ENCODE data around the gene OR5K3. TPM values are rescaled to one million over a fixed set of nuclear protein-coding genes. Genes with fewer than 3 reads are reported as not detected.

OR5K3 gene
- total RNA-seq, 1 experiment from 2014 or later, result not detected

GRCh38 chr3:98432575-98432974 is 42.1 kb downstream of the OR5K3 start:
- Mint-ChIP-seq H3K4me3 (ENCODE audit: unreplicated experiment) (no peak overlapping the region), H3K9me3 (ENCODE audit: unreplicated experiment) (peaks cover 15% of the 10 kb centered on the region), H3K4me1 (ENCODE audit: insufficient read depth, unreplicated experiment) (no peaks in the 10 kb centered on the region), H3K27ac (ENCODE audit: low read depth, unreplicated experiment) (no peak overlapping the region), H3K36me3 (ENCODE audit: insufficient read depth, unreplicated experiment) (no peaks in the 10 kb centered on the region), H3K27me3 (ENCODE audit: insufficient read depth, unreplicated experiment) (no peaks in the 10 kb centered on the region)
- TF ChIP-seq CTCF (IDR thresholded peaks at IDR 0.05; ENCODE audit: unreplicated experiment), result no peak
- ChIA-PET POLR2A (interaction anchor here (0.7 kb wide), 1 partner anchor 44 kb away, joined by 3 read pairs; no protein-coding TSS in a partner anchor), CTCF (no interaction called here)
- intact Hi-C loops (cut with micrococcal nuclease), result no loop called here
- BruUV-seq (replicated peaks), result no TSS peak
- DNase-seq (ENCODE audit: unreplicated experiment), result no peak

GRCh38 chr3:98433764-98434163 is 43.3 kb downstream of the OR5K3 start:
- no peak for TF ChIP-seq CTCF (IDR thresholded peaks at IDR 0.05; ENCODE audit: unreplicated experiment)
- no peaks in the 10 kb centered on the region for H3K36me3 Mint-ChIP-seq (ENCODE audit: insufficient read depth, unreplicated experiment)
- H3K27ac Mint-ChIP-seq (ENCODE audit: low read depth, unreplicated experiment), result no peak overlapping the region
- no peak overlapping the region for H3K4me3 Mint-ChIP-seq (ENCODE audit: unreplicated experiment)
- ChIA-PET CTCF (interaction anchor here (0.6 kb wide), 1 partner anchor 78 kb away, joined by 3 read pairs; no protein-coding TSS in a partner anchor), POLR2A (no interaction called here)
- intact Hi-C loops (cut with micrococcal nuclease), result no loop called here
- H3K4me1 Mint-ChIP-seq (ENCODE audit: insufficient read depth, unreplicated experiment), result no peaks in the 10 kb centered on the region
- no peak for DNase-seq (ENCODE audit: unreplicated experiment)
- no peaks in the 10 kb centered on the region for H3K27me3 Mint-ChIP-seq (ENCODE audit: insufficient read depth, unreplicated experiment)
- BruUV-seq (replicated peaks), result no TSS peak
- peaks cover 15% of the 10 kb centered on the region for H3K9me3 Mint-ChIP-seq (ENCODE audit: unreplicated experiment)

GRCh38 chr3:98434412-98434811 is 43.9 kb downstream of the OR5K3 start:
- POLR2A ChIA-PET, result no interaction called here
- Mint-ChIP-seq H3K9me3 (ENCODE audit: unreplicated experiment) (peaks cover 15% of the 10 kb centered on the region), H3K36me3 (ENCODE audit: insufficient read depth, unreplicated experiment) (no peaks in the 10 kb centered on the region), H3K4me1 (ENCODE audit: insufficient read depth, unreplicated experiment) (no peaks in the 10 kb centered on the region), H3K27me3 (ENCODE audit: insufficient read depth, unreplicated experiment) (no peaks in the 10 kb centered on the region), H3K4me3 (ENCODE audit: unreplicated experiment) (no peak overlapping the region), H3K27ac (ENCODE audit: low read depth, unreplicated experiment) (no peak overlapping the region)
- no TSS peak for BruUV-seq (replicated peaks)
- TF ChIP-seq CTCF (IDR thresholded peaks at IDR 0.05; ENCODE audit: unreplicated experiment), result no peak
- no peak for DNase-seq (ENCODE audit: unreplicated experiment)
- intact Hi-C loops (cut with micrococcal nuclease), result no loop called here
- CTCF ChIA-PET, result interaction anchor here (1.2 kb wide), 1 partner anchor 139 kb away, joined by 3 read pairs; no protein-coding TSS in a partner anchor

- intact Hi-C loops (cut with micrococcal nuclease), result no loop called here
- TF ChIP-seq CTCF (IDR thresholded peaks at IDR 0.05; ENCODE audit: unreplicated experiment), result no peak
- no peak for DNase-seq (ENCODE audit: unreplicated experiment)
- Mint-ChIP-seq H3K9me3 (ENCODE audit: unreplicated experiment) (no peaks in the 10 kb centered on the region), H3K27ac (ENCODE audit: low read depth, unreplicated experiment) (no peak overlapping the region), H3K36me3 (ENCODE audit: insufficient read depth, unreplicated experiment) (no peaks in the 10 kb centered on the region), H3K4me1 (ENCODE audit: insufficient read depth, unreplicated experiment) (peaks cover 6% of the 10 kb centered on the region), H3K4me3 (ENCODE audit: unreplicated experiment) (no peak overlapping the region), H3K27me3 (ENCODE audit: insufficient read depth, unreplicated experiment) (no peaks in the 10 kb centered on the region)
- CTCF ChIA-PET, result no interaction called here
- no TSS peak for BruUV-seq (replicated peaks)
- POLR2A ChIA-PET, result no interaction called here
Observed at GRCh38 chr3:98440283-98440682, 49.8 kb downstream of the OR5K3 start.

Other genes with a start within 250 kb of the OR5K3 start
- gene OR5H14, start 243.2 kb upstream of the OR5K3 start, total RNA-seq (2022), result not detected in 2 replicates
- not detected in 2 replicates for gene OR5H15, start 224.0 kb upstream of the OR5K3 start, total RNA-seq (2022)
- gene OR5H6, start 126.4 kb upstream of the OR5K3 start, total RNA-seq (2022), result not detected in 2 replicates
- not detected in 2 replicates for gene OR5H2, start 108.2 kb upstream of the OR5K3 start, total RNA-seq (2022)
- not detected in 2 replicates for gene OR5K4, start 36.8 kb upstream of the OR5K3 start, total RNA-seq (2022)
- gene OR5K1, start 72.5 kb downstream of the OR5K3 start, total RNA-seq (2022), result not detected in 2 replicates
- gene OR5K2, start 107.0 kb downstream of the OR5K3 start, total RNA-seq (2022), result not detected in 2 replicates
- 128 and 173 TPM in 2 replicates for gene CLDND1, start 132.2 kb downstream of the OR5K3 start, total RNA-seq (2022)
- gene GPR15, start 141.3 kb downstream of the OR5K3 start, total RNA-seq (2022), result not detected in 2 replicates
- 10.8 and 11.2 TPM in 2 replicates for gene CPOX, start 202.9 kb downstream of the OR5K3 start, total RNA-seq (2022)